Measurements from ENCODE around the gene RPL10A. TPM values are rescaled to one million over a fixed set of nuclear protein-coding genes. Genes with fewer than 3 reads are reported as not detected.
"Not testable (repeated sequence)": the region's sequence is repeated elsewhere in the genome, so short reads cannot be mapped to it uniquely, and the experiment has no call there.

The RPL10A gene
- polyA plus RNA-seq, 4 donors, result 724 to 2,603 (median 2,051) TPM

DNA sequence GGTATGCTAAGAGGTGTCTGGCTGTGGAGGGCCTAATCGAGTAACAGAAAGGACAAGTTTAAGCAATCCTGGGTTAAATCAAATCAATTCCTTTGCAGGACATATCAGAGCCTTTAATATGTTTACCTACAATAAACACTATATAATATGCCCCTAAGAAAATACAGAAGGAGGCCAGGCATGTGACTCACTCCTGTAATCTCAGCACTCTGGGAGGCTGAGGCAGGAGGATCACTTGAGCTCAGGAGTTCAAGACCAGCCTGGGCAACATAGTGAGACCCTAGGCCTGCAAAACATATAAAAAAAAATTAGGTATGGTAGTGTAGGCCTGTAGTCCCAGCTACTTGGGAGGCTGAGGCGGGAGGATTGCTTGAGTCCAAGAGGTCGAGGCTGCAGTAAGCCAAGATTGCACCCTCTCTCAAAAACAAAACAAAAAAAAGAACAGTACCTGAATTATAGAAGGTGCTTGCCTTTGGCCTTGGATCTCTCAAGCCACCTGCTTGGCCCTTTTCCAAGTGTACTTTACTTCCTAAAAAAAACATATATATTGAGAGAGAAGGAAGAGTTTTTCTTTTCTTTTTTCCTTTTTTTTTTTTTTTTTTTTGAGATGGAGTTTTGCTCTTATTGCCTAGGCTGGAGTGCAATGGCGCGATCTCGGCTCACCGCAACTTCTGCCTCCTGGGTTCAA is 29.7 kb upstream of the RPL10A start:
- H3K4me1 ChIP-seq (ENCODE audit: control insufficient read depth in 3 of 3, insufficient read depth in 2 of 3, low read depth in 1 of 3, low read length in 2 of 3), result peaks cover 0 to 18% (median 8%) of the 10 kb centered on the region in 3 donors
- H3K4me3 ChIP-seq (ENCODE audit: low read depth in 1 of 3, low read length in 3 of 3); H3K27ac ChIP-seq (ENCODE audit: low read depth in 1 of 3, low read length in 2 of 3); H3K27me3 ChIP-seq (ENCODE audit: control insufficient read depth in 3 of 3, insufficient read depth in 3 of 3, low read length in 3 of 3); H3K36me3 ChIP-seq (ENCODE audit: control insufficient read depth in 3 of 3, insufficient read depth in 2 of 3, low read depth in 1 of 3, low read length in 3 of 3); FAIRE-seq; H3K9me3 ChIP-seq (ENCODE audit: control insufficient read depth in 2 of 2, insufficient read depth in 1 of 2, low read depth in 1 of 2, low read length in 1 of 2): not testable (repeated sequence)
- WGBS, 3 donors, result 43 to 62% (median 60%) methylated on average over 7 of the region's 7 CpGs
- DNase-seq, result peak; percentile 48 to 51

DNA sequence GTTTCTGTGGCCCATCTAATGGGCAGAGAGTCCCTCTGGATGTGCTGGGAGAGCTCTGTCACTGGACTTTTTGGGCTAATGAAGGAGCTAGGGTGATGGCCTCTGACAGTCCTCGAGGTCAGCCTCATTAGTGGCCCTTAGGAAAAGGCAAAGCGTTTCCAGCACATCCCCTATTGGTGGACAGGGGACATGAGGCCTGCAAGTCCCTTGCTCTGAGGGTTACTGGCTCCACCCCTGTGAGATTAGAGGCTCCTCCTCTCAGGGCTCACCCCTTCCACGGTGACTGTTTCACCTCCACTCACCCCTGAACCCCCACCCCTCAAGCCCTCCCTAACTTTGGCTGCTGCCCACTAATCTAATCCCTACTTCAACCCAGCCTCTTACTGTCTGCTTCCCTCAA is 28.9 kb upstream of the RPL10A start:
- no peaks in the 10 kb centered on the region for H3K36me3 ChIP-seq (ENCODE audit: control insufficient read depth in 3 of 3, insufficient read depth in 2 of 3, low read depth in 1 of 3, low read length in 3 of 3)
- H3K9me3 ChIP-seq (ENCODE audit: control insufficient read depth in 2 of 2, insufficient read depth in 1 of 2, low read depth in 1 of 2, low read length in 1 of 2), result no peaks in the 10 kb centered on the region
- H3K27me3 ChIP-seq (ENCODE audit: control insufficient read depth in 3 of 3, insufficient read depth in 3 of 3, low read length in 3 of 3), result no peaks in the 10 kb centered on the region
- H3K4me1 ChIP-seq (ENCODE audit: control insufficient read depth in 3 of 3, insufficient read depth in 2 of 3, low read depth in 1 of 3, low read length in 2 of 3), result peaks cover 0 to 18% (median 7%) of the 10 kb centered on the region in 3 donors
- DNase-seq (no peak), FAIRE-seq (no peak)
- 31 to 41% (median 38%) methylated on average over 3 of the region's 3 CpGs for WGBS, 3 donors
- H3K27ac ChIP-seq (ENCODE audit: low read depth in 1 of 3, low read length in 2 of 3), result no peak overlapping the region
- H3K4me3 ChIP-seq (ENCODE audit: low read depth in 1 of 3, low read length in 3 of 3), result no peak overlapping the region

- H3K4me1 ChIP-seq (ENCODE audit: control insufficient read depth in 3 of 3, insufficient read depth in 2 of 3, low read depth in 1 of 3, low read length in 2 of 3), result peaks cover 0 to 6% (median 4%) of the 10 kb centered on the region in 3 donors
- no peak overlapping the region for H3K4me3 ChIP-seq (ENCODE audit: low read depth in 1 of 3, low read length in 3 of 3)
- H3K36me3 ChIP-seq (ENCODE audit: control insufficient read depth in 3 of 3, insufficient read depth in 2 of 3, low read depth in 1 of 3, low read length in 3 of 3), result no peaks in the 10 kb centered on the region
- H3K9me3 ChIP-seq (ENCODE audit: control insufficient read depth in 2 of 2, insufficient read depth in 1 of 2, low read depth in 1 of 2, low read length in 1 of 2), result no peaks in the 10 kb centered on the region
- 68 to 86% (median 75%) methylated on average over 3 of the region's 3 CpGs for WGBS, 3 donors
- no peaks in the 10 kb centered on the region for H3K27me3 ChIP-seq (ENCODE audit: control insufficient read depth in 3 of 3, insufficient read depth in 3 of 3, low read length in 3 of 3)
- no peak for DNase-seq
- no peak for FAIRE-seq
- no peak overlapping the region for H3K27ac ChIP-seq (ENCODE audit: low read depth in 1 of 3, low read length in 2 of 3)
Observed at GRCh38 chr6:35441205-35441604, 27.0 kb upstream of the RPL10A start.

DNA sequence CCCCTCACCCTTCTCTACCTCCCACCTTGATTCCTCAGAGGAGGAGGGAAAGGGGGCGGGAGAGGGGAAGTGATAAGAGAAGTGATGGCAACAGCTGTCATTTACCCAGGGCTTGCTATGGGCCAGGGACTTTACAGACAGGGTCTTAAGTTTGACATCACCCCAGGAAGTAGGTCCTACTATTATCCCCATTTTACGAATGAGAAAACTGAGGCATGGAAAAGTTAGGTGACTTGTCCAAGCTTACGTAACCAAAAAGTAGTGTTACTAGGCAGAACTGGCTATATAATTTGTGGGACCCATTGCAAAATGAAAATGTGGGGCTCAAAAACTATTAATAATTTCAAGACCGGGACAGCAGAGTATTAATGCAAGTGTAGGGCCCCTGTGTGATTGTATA is 26.6 kb upstream of the RPL10A start:
- WGBS, 3 donors, result 86 to 98% (median 94%) methylated on average over 4 of the region's 4 CpGs
- Histone ChIP-seq H3K4me3 (ENCODE audit: low read depth in 1 of 3, low read length in 3 of 3) (no peak overlapping the region), H3K9me3 (ENCODE audit: control insufficient read depth in 2 of 2, insufficient read depth in 1 of 2, low read depth in 1 of 2, low read length in 1 of 2) (no peaks in the 10 kb centered on the region), H3K27me3 (ENCODE audit: control insufficient read depth in 3 of 3, insufficient read depth in 3 of 3, low read length in 3 of 3) (no peaks in the 10 kb centered on the region), H3K27ac (ENCODE audit: low read depth in 1 of 3, low read length in 2 of 3) (no peak overlapping the region), H3K36me3 (ENCODE audit: control insufficient read depth in 3 of 3, insufficient read depth in 2 of 3, low read depth in 1 of 3, low read length in 3 of 3) (no peaks in the 10 kb centered on the region), H3K4me1 (ENCODE audit: control insufficient read depth in 3 of 3, insufficient read depth in 2 of 3, low read depth in 1 of 3, low read length in 2 of 3) (peaks cover 0 to 2% (median 0%) of the 10 kb centered on the region in 3 donors)
- FAIRE-seq (no peak), DNase-seq (no peak)

- Histone ChIP-seq H3K9me3 (ENCODE audit: control insufficient read depth in 2 of 2, insufficient read depth in 1 of 2, low read depth in 1 of 2, low read length in 1 of 2) (no peaks in the 10 kb centered on the region), H3K27ac (ENCODE audit: low read depth in 1 of 3, low read length in 2 of 3) (no peak overlapping the region), H3K4me3 (ENCODE audit: low read depth in 1 of 3, low read length in 3 of 3) (no peak overlapping the region), H3K27me3 (ENCODE audit: control insufficient read depth in 3 of 3, insufficient read depth in 3 of 3, low read length in 3 of 3) (no peaks in the 10 kb centered on the region), H3K36me3 (ENCODE audit: control insufficient read depth in 3 of 3, insufficient read depth in 2 of 3, low read depth in 1 of 3, low read length in 3 of 3) (no peaks in the 10 kb centered on the region), H3K4me1 (ENCODE audit: control insufficient read depth in 3 of 3, insufficient read depth in 2 of 3, low read depth in 1 of 3, low read length in 2 of 3) (no peaks in the 10 kb centered on the region)
- FAIRE-seq, result no peak
- WGBS, 3 donors, result 83 to 89% (median 83%) methylated on average over 5 of the region's 5 CpGs
- DNase-seq, result no peak
Observed at GRCh38 chr6:35442693-35443092, 25.5 kb upstream of the RPL10A start.

DNA sequence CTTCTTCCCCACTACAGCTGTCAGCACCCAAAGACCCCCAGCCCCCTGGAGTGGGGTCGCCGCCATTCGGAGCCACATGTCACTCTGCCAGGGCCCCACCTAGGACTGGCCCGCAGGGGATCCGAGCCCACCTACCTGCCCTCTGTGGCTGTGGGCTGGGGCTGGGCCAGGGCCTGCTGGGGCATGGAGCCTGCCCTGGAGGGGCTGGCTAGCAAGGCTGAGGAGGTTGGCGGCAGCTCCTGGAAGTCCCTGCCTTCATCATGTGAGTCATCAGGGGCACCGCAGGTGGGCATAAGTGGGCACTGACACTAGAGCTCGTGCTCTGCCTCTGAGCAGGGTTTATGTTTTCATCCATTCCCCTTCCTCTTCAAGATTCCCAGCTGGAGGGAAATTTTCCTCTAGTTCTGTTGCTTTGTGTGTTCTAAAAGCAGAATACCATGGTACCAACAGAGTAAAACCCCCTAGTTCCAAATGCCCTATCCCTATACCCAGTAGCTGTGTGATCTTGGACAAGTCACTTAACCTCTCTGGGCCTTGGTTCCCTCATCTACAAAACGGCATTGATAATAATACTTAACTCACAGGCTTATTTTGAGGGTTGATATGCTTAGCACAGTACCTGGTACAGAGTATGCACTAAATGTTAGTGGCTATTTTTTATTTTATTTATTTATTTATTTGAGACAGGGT is 24.7 kb upstream of the RPL10A start:
- no peak for FAIRE-seq
- 90 to 93% (median 90%) methylated on average over 9 of the region's 9 CpGs for WGBS, 3 donors
- DNase-seq, result no peak

DNA sequence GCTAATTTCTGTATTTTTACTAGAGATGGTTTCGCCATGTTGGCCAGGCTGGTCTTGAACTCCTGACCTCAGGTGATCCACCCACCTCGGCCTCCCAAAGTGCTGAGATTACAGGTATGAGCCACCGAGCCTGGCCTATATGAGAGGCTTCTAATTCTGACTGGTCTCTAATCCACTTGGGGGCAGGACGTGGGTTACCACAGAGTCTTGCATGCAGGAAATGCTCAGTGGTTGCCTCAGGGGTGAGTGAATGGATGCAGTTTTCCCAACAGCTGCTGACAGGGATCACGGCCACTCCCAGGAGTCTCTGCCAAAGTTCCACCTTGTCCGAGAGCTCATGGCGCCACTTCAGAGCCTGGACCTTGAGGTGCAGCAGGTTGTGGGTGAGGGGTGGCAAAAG is 22.5 kb upstream of the RPL10A start:
- Histone ChIP-seq H3K9me3 (ENCODE audit: control insufficient read depth in 2 of 2, insufficient read depth in 1 of 2, low read depth in 1 of 2, low read length in 1 of 2) (no peaks in the 10 kb centered on the region), H3K27me3 (ENCODE audit: control insufficient read depth in 3 of 3, insufficient read depth in 3 of 3, low read length in 3 of 3) (no peaks in the 10 kb centered on the region), H3K27ac (ENCODE audit: low read depth in 1 of 3, low read length in 2 of 3) (no peak overlapping the region), H3K36me3 (ENCODE audit: control insufficient read depth in 3 of 3, insufficient read depth in 2 of 3, low read depth in 1 of 3, low read length in 3 of 3) (no peaks in the 10 kb centered on the region), H3K4me1 (ENCODE audit: control insufficient read depth in 3 of 3, insufficient read depth in 2 of 3, low read depth in 1 of 3, low read length in 2 of 3) (no peaks in the 10 kb centered on the region), H3K4me3 (ENCODE audit: low read depth in 1 of 3, low read length in 3 of 3) (no peak overlapping the region)
- FAIRE-seq, result no peak
- no peak for DNase-seq
- WGBS, 3 donors, result 50 to 64% (median 52%) methylated on average over 7 of the region's 7 CpGs

More for the DNA sequence above, 24.7 kb upstream of the RPL10A start:
- Histone ChIP-seq H3K27ac (ENCODE audit: low read depth in 1 of 3, low read length in 2 of 3) (no peak overlapping the region), H3K27me3 (ENCODE audit: control insufficient read depth in 3 of 3, insufficient read depth in 3 of 3, low read length in 3 of 3) (no peaks in the 10 kb centered on the region), H3K4me1 (ENCODE audit: control insufficient read depth in 3 of 3, insufficient read depth in 2 of 3, low read depth in 1 of 3, low read length in 2 of 3) (no peaks in the 10 kb centered on the region), H3K4me3 (ENCODE audit: low read depth in 1 of 3, low read length in 3 of 3) (no peak overlapping the region), H3K9me3 (ENCODE audit: control insufficient read depth in 2 of 2, insufficient read depth in 1 of 2, low read depth in 1 of 2, low read length in 1 of 2) (no peaks in the 10 kb centered on the region), H3K36me3 (ENCODE audit: control insufficient read depth in 3 of 3, insufficient read depth in 2 of 3, low read depth in 1 of 3, low read length in 3 of 3) (no peaks in the 10 kb centered on the region)

- 71 to 80% (median 75%) methylated on average over 7 of the region's 7 CpGs for WGBS, 3 donors
- Histone ChIP-seq H3K36me3 (ENCODE audit: control insufficient read depth in 3 of 3, insufficient read depth in 2 of 3, low read depth in 1 of 3, low read length in 3 of 3) (no peaks in the 10 kb centered on the region), H3K4me1 (ENCODE audit: control insufficient read depth in 3 of 3, insufficient read depth in 2 of 3, low read depth in 1 of 3, low read length in 2 of 3) (peaks cover 0 to 12% (median 0%) of the 10 kb centered on the region in 3 donors), H3K4me3 (ENCODE audit: low read depth in 1 of 3, low read length in 3 of 3) (no peak overlapping the region), H3K27me3 (ENCODE audit: control insufficient read depth in 3 of 3, insufficient read depth in 3 of 3, low read length in 3 of 3) (no peaks in the 10 kb centered on the region), H3K27ac (ENCODE audit: low read depth in 1 of 3, low read length in 2 of 3) (no peak overlapping the region), H3K9me3 (ENCODE audit: control insufficient read depth in 2 of 2, insufficient read depth in 1 of 2, low read depth in 1 of 2, low read length in 1 of 2) (no peaks in the 10 kb centered on the region)
- DNase-seq (no peak), FAIRE-seq (no peak)
Observed at GRCh38 chr6:35448191-35448590, 20.0 kb upstream of the RPL10A start.
